H1 (cell line): ENCODE data around the gene TUBB4B. TPM values are rescaled to one million over a fixed set of nuclear protein-coding genes. Genes with fewer than 3 reads are reported as not detected.

ENCODE experiments used
- CTCF ChIA-PET: fragments of 300-600 bp; sonication (Branson Sonifier 250); formaldehyde crosslinking; loops from one replicate; lab custom pipeline; 2021; ENCODE audit not compliant: partially characterized antibody; lab: Charles Lee
- POLR2A ChIA-PET: fragments of 300-600 bp; sonication (Branson Sonifier 250); formaldehyde crosslinking; loops from one replicate; lab custom pipeline; 2021; ENCODE audit warnings: inconsistent platforms; ENCODE audit not compliant: partially characterized antibody; lab: Charles Lee
- DNase-seq, 2 experiments: peaks; one replicate each; pipeline versions ENCODE4 v3.0.0 to v3.0.0-alpha.2; 2010 to 2022; ENCODE audit warnings: low spot score in 2 of 2, low read depth in 1 of 2, mixed read lengths in 1 of 2
- FAIRE-seq: peaks from 2 replicates; lab custom pipeline; 2011; peaks lifted over from hg19 to GRCh38; lab: Jason Lieb, UNC
- H2AFZ ChIP-seq: 2 replicates; pipeline ENCODE4 v1.8.1; 2012; ENCODE audit warnings: low read length, inconsistent platforms
- H2AK5ac ChIP-seq: 2 replicates; pipeline ENCODE4 v1.6.1; 2013; ENCODE audit warnings: low read depth, low read length
- H2BK120ac ChIP-seq: replicated peaks from 2 replicates; pipeline ENCODE3; 2013; ENCODE audit warnings: low read depth, low read length, inconsistent platforms
- H2BK12ac ChIP-seq: 2 replicates; pipeline ENCODE4 v1.6.1; 2013; ENCODE audit warnings: low read depth, low read length
- H2BK15ac ChIP-seq: 2 replicates; pipeline ENCODE4 v1.6.1; 2013; ENCODE audit warnings: low read length
- H2BK20ac ChIP-seq: 2 replicates; pipeline ENCODE4 v1.6.1; 2013; ENCODE audit warnings: low read length
- H2BK5ac ChIP-seq: 2 replicates; pipeline ENCODE4 v1.6.1; 2013; ENCODE audit warnings: low read depth, low read length
- H3K14ac ChIP-seq: 2 replicates; pipeline ENCODE4 v1.6.1; 2013; ENCODE audit warnings: inconsistent platforms; ENCODE audit not compliant: insufficient read length
- H3K18ac ChIP-seq: 2 replicates; pipeline ENCODE4 v1.6.1; 2013; ENCODE audit warnings: low read length; ENCODE audit errors: extremely low read depth
- H3K23ac ChIP-seq: 2 replicates; pipeline ENCODE4 v1.6.1; 2013; ENCODE audit warnings: inconsistent platforms; ENCODE audit not compliant: insufficient read length
- H3K23me2 ChIP-seq: 2 replicates; pipeline ENCODE4 v1.6.1; 2013; ENCODE audit warnings: low read depth, low read length
- H3K27ac ChIP-seq: 2 replicates; pipeline ENCODE4 v1.6.1; 2011; ENCODE audit warnings: low read depth, low read length, inconsistent platforms
- H3K27me3 ChIP-seq, 4 experiments: replicated peaks in 1 of 4; 1 replicate in 1 of 4; 2 replicates in 3 of 4; pipeline versions ENCODE4 v1.6.1 to v1.8.1; 2011 to 2013; ENCODE audit warnings: low read length in 3 of 4, mild to moderate bottlenecking in 3 of 4, inconsistent platforms in 2 of 4, mixed read lengths in 2 of 4, moderate library complexity in 1 of 4; ENCODE audit not compliant: control insufficient read depth in 3 of 4, insufficient read depth in 3 of 4; ENCODE audit errors: extremely low read depth in 1 of 4
- H3K36me3 ChIP-seq, 4 experiments: 2 replicates each; pipeline versions ENCODE4 v1.6.1 to v1.8.1; 2011 to 2013; ENCODE audit warnings: mild to moderate bottlenecking in 4 of 4, low read length in 3 of 4, moderate library complexity in 2 of 4, control low read depth in 1 of 4, inconsistent platforms in 1 of 4; ENCODE audit not compliant: insufficient read depth in 4 of 4, control insufficient read depth in 2 of 4
- H3K4ac ChIP-seq: replicated peaks from 2 replicates; pipeline ENCODE3; 2013; ENCODE audit warnings: low read length, low read depth, mixed read lengths, inconsistent platforms; ENCODE audit not compliant: insufficient read length
- H3K4me1 ChIP-seq, 4 experiments: replicated peaks in 1 of 4; 1 replicate in 1 of 4; 2 replicates in 3 of 4; pipeline versions ENCODE4 v1.6.1 to v1.8.1; 2011 to 2013; ENCODE audit warnings: low read length in 3 of 4, inconsistent platforms in 2 of 4, mixed read lengths in 1 of 4; ENCODE audit not compliant: insufficient read depth in 4 of 4, control insufficient read depth in 3 of 4
- H3K4me2 ChIP-seq, 2 experiments: 2 replicates each; pipeline versions ENCODE4 v1.6.1 to v1.8.1; 2011 to 2013; ENCODE audit warnings: low read depth in 2 of 2, low read length in 2 of 2, control low read depth in 1 of 2, inconsistent platforms in 1 of 2, mild to moderate bottlenecking in 1 of 2; ENCODE audit not compliant: insufficient read depth in 1 of 2
- H3K4me3 ChIP-seq, 4 experiments: fragments of 200-600, 300-600 bp in 1 of 4; sonication (generic), shearing (Covaris generic), sonication (Bioruptor Twin) in 1 of 4; 2 replicates each; pipeline versions ENCODE4 v1.5.1 to v1.8.1; 2011 to 2016; ENCODE audit warnings: low read length in 4 of 4, low read depth in 3 of 4, control low read depth in 2 of 4, inconsistent platforms in 2 of 4, mild to moderate bottlenecking in 2 of 4, mixed read lengths in 1 of 4, moderate library complexity in 1 of 4; ENCODE audit not compliant: insufficient read depth in 2 of 4; ENCODE audit errors: extremely low read depth in 1 of 4
- H3K56ac ChIP-seq: replicated peaks from 2 replicates; pipeline ENCODE3; 2013; ENCODE audit warnings: low read depth, mild to moderate bottlenecking, mixed read lengths, low read length, inconsistent platforms; ENCODE audit not compliant: insufficient read length
- H3K79me1 ChIP-seq: 2 replicates; pipeline ENCODE4 v1.6.1; 2013; ENCODE audit warnings: low read depth, low read length, control low read depth
- H3K79me2 ChIP-seq, 2 experiments: 2 replicates each; pipeline versions ENCODE4 v1.6.1 to v1.8.1; 2012 to 2013; ENCODE audit warnings: low read length in 2 of 2, mild to moderate bottlenecking in 2 of 2, inconsistent platforms in 1 of 2; ENCODE audit not compliant: insufficient read depth in 2 of 2, control insufficient read depth in 1 of 2
- H3K9ac ChIP-seq, 4 experiments: replicated peaks in 1 of 4; 1 replicate in 1 of 4; 2 replicates in 3 of 4; pipeline versions ENCODE4 v1.6.1 to v1.8.1; 2011 to 2013; ENCODE audit warnings: low read depth in 3 of 4, low read length in 3 of 4, control low read depth in 2 of 4, mild to moderate bottlenecking in 2 of 4, moderate library complexity in 2 of 4, inconsistent platforms in 1 of 4; ENCODE audit errors: extremely low read depth in 1 of 4
- H3K9me3 ChIP-seq, 2 experiments: 2 replicates each; pipeline versions ENCODE4 v1.6.1 to v1.8.1; 2012 to 2013; ENCODE audit warnings: mild to moderate bottlenecking in 2 of 2, moderate library complexity in 2 of 2, control low read depth in 1 of 2, inconsistent platforms in 1 of 2, low read depth in 1 of 2, low read length in 1 of 2, mixed read lengths in 1 of 2; ENCODE audit not compliant: insufficient read depth in 2 of 2
- H4K20me1 ChIP-seq, 2 experiments: replicated peaks in 1 of 2; 2 replicates each; pipeline versions ENCODE3 to v1.8.1; 2011 to 2013; ENCODE audit warnings: inconsistent platforms in 2 of 2, low read length in 2 of 2, mild to moderate bottlenecking in 1 of 2; ENCODE audit not compliant: insufficient read depth in 2 of 2, control insufficient read depth in 1 of 2
- H4K5ac ChIP-seq: 2 replicates; pipeline ENCODE4 v1.6.1; 2013; ENCODE audit warnings: low read length, low read depth, mixed read lengths, inconsistent platforms; ENCODE audit not compliant: insufficient read length
- H4K8ac ChIP-seq: 2 replicates; pipeline ENCODE4 v1.8.0; 2013; ENCODE audit warnings: mild to moderate bottlenecking, moderate library complexity, low read length, inconsistent platforms; ENCODE audit not compliant: insufficient read depth; ENCODE audit errors: extremely low read depth
- H4K91ac ChIP-seq: replicated peaks from 2 replicates; pipeline ENCODE3; 2013; ENCODE audit warnings: low read length, mixed read lengths, inconsistent platforms; ENCODE audit not compliant: insufficient read length
- ATF2 ChIP-seq: IDR thresholded peaks from 2 replicates; pipeline ENCODE4 v1.6.1; 2012; ENCODE audit warnings: low read length, inconsistent platforms
- BRCA1 ChIP-seq: IDR thresholded peaks from 2 replicates; pipeline ENCODE4 v1.6.1; 2012; ENCODE audit warnings: low read depth, low read length, improper control_type of control experiment
- CBX5 ChIP-seq: fragments of 300-800, 300-1000 bp; sonication (generic); IDR thresholded peaks from 2 replicates; pipeline ENCODE4 v1.7.1; 2016; ENCODE audit warnings: antibody characterized with exemption, low read length, low read depth
- E2F6 ChIP-seq: IDR thresholded peaks from 2 replicates; pipeline ENCODE4 v1.6.1; 2012; ENCODE audit warnings: inconsistent platforms
- FOSL1 ChIP-seq: IDR thresholded peaks from 2 replicates; pipeline ENCODE4 v1.6.1; 2011; ENCODE audit warnings: mild to moderate bottlenecking, low read depth, low read length, moderate library complexity; ENCODE audit not compliant: insufficient read depth
- JUN ChIP-seq: IDR thresholded peaks from 2 replicates; pipeline ENCODE4 v1.6.1; 2011; ENCODE audit warnings: low read depth, mild to moderate bottlenecking, improper control_type of control experiment, low read length
- RNF2 ChIP-seq: fragments of 200-900, 300-1000 bp; sonication (generic); IDR thresholded peaks from 2 replicates; pipeline ENCODE4 v1.7.1; 2016; ENCODE audit warnings: borderline replicate concordance, low read depth, mild to moderate bottlenecking, antibody characterized with exemption, low read length; ENCODE audit not compliant: poor library complexity, severe bottlenecking; ENCODE audit errors: missing control alignments
- SUZ12 ChIP-seq: fragments of 200-600 bp; sonication (generic); IDR thresholded peaks from 2 replicates; pipeline ENCODE4 v1.6.1; 2012; ENCODE audit warnings: mild to moderate bottlenecking, inconsistent platforms, low read length, moderate library complexity, mixed read lengths
- WGBS, 2 experiments: shearing (Covaris generic) in 1 of 2; methylation state at CpG; one replicate each; pipeline versions ENCODE4 v1.1.6 to v1.1.7; 2013 to 2015; ENCODE audit warnings: low lambda C conversion rate in 2 of 2, mixed read lengths in 2 of 2, inconsistent platforms in 1 of 2, low coverage in 1 of 2, missing lambda C conversion rate in 1 of 2; ENCODE audit not compliant: insufficient replicate concordance in 2 of 2, insufficient coverage in 1 of 2, insufficient read length in 1 of 2; ENCODE audit errors: extremely low coverage in 1 of 2, missing lambda C conversion rate in 1 of 2; 5-methylcytosine and 5-hydroxymethylcytosine counted together
- polyA plus RNA-seq, 7 experiments: library from polyadenylated mRNA; depleted of rRNA in 3 of 7; stranded (reverse) in 5 of 7; unstranded in 2 of 7; fragments of >200 nt in 5 of 7; fragments of 200-250 nt in 2 of 7; gene quantifications; 1 replicate in 5 of 7; 2 replicates in 1 of 7; 4 replicates in 1 of 7; pipeline versions ENCODE4 v1.2.1 to v1.2.3, GENCODE V29; 2011 to 2013; ENCODE audit warnings: missing spikeins in 2 of 7, mixed read lengths in 2 of 7
- total RNA-seq: library from RNA; stranded (reverse); fragmentation: NEBNext Ultra II Directional; extraction: Animal tissue kit (Norgen Biotek cat#: 25700); gene quantifications from 2 replicates; pipeline ENCODE4 v1.2.1, GENCODE V29; 2021

Gene TUBB4B
- total and polyA plus RNA-seq, 2 of the 8 experiments (the other 6 are each of a cell fraction or from before 2014, with no cell fraction given): 280 to 307 TPM

- H2BK12ac ChIP-seq: no peak overlapping the region
- H3K23me2 ChIP-seq: peaks cover 8% of the 10 kb centered on the region; the same call in 1 of the 2 replicates
- no peak overlapping the region for H2BK120ac ChIP-seq
- no peak overlapping the region for H2BK20ac ChIP-seq
- no peak overlapping the region for H2BK15ac ChIP-seq
- peaks cover 0 to 4% (median 1%) of the 10 kb centered on the region in 4 experiments; a peak in 2 of 8 replicates for H3K36me3 ChIP-seq
- H3K14ac ChIP-seq: no peak overlapping the region
- H3K18ac ChIP-seq: no peak overlapping the region
- no peak for DNase-seq
- no peaks in the 10 kb centered on the region for H3K27me3 ChIP-seq
- no peak overlapping the region; the same call in 1 of the 2 replicates for H4K8ac ChIP-seq
- H3K4me3 ChIP-seq: no peak overlapping the region
- no peaks in the 10 kb centered on the region for H3K9me3 ChIP-seq
- no peak overlapping the region for H4K91ac ChIP-seq
- 93% methylated on average over 16 of the region's 22 CpGs; no CpG with 5 or more reads in 1 of the 2 experiments for WGBS, 2 experiments
- FAIRE-seq: no peak
- ChIA-PET CTCF (interaction anchor here (1.1 to 14.0 kb wide), 7 partner anchors 7 to 61 kb away, joined by 3 to 204 read pairs (median 5); partner anchors contain the start of genes CYSRT1, LRRC26, RNF208 and RNF224), POLR2A (interaction anchor here (0.8 to 11.0 kb wide), 10 partner anchors 10 to 62 kb away, joined by 3 to 107 read pairs (median 4); partner anchors contain the start of genes NDOR1, RNF224, TMEM203 and TPRN)
- H2AK5ac ChIP-seq: no peak overlapping the region
- no peak overlapping the region for H3K27ac ChIP-seq
- H3K56ac ChIP-seq: no peak overlapping the region
- H3K4me1 ChIP-seq: peaks cover 0 to 34% (median 10%) of the 10 kb centered on the region in 4 experiments; a peak in 6 of 7 replicates
- peaks cover 15 to 37% of the 10 kb centered on the region in 2 experiments for H4K20me1 ChIP-seq
- H3K4ac ChIP-seq: no peak overlapping the region
- peaks cover 0 to 27% of the 10 kb centered on the region in 2 experiments; a peak in 2 of 4 replicates for H3K79me2 ChIP-seq
- H3K23ac ChIP-seq: no peak overlapping the region
- H3K4me2 ChIP-seq: no peak overlapping the region
- H2BK5ac ChIP-seq: no peak overlapping the region
- peaks cover 10% of the 10 kb centered on the region for H3K79me1 ChIP-seq
- no peak overlapping the region for H2AFZ ChIP-seq
- no peak overlapping the region for H3K9ac ChIP-seq
- no peak overlapping the region for H4K5ac ChIP-seq
- no peak for TF ChIP-seq SUZ12
- no peak for TF ChIP-seq CBX5
- TF ChIP-seq RNF2: no peak
- no peak for TF ChIP-seq E2F6
- TF ChIP-seq ATF2: no peak
- TF ChIP-seq BRCA1: no peak
- no peak for TF ChIP-seq JUN
- TF ChIP-seq FOSL1: no peak
Observed at GRCh38 chr9:137191691-137192447, 49.2 kb upstream of the TUBB4B start.
